Gastroesophageal sphincter (tissue), 4 donors: ENCODE measurements around the gene EFR3B. TPM values are rescaled to one million over a fixed set of nuclear protein-coding genes. Genes with fewer than 3 reads are reported as not detected.

Source experiments
- ATAC-seq: fragments of 150-250 bp; one replicate; pipeline ENCODE4 v1.9.1; 2016; ENCODE audit warnings: mild to moderate bottlenecking, moderate library complexity
- H3K27ac ChIP-seq, 4 donors: fragments of 200-600 bp; sonication (generic) in 3 of 4; 1 replicate in 3 of 4; 2 replicates in 1 of 4; pipeline ENCODE4 v1.5.1; 2016 to 2019
- H3K27me3 ChIP-seq: fragments of 200-600 bp; sonication (generic); one replicate; pipeline ENCODE4 v1.5.1; 2019
- H3K36me3 ChIP-seq, 2 donors: fragments of 200-600 bp; sonication (generic); one replicate each; pipeline ENCODE4 v1.5.1; 2019; ENCODE audit warnings: control low read depth in 1 of 2
- H3K4me1 ChIP-seq, 3 donors: fragments of 200-600 bp; sonication (generic); 1 replicate in 2 of 3; 2 replicates in 1 of 3; pipeline ENCODE4 v1.5.1; 2016 to 2019; ENCODE audit warnings: control low read depth in 2 of 3
- H3K4me3 ChIP-seq, 2 donors: fragments of 200-600 bp; sonication (generic); one replicate each; pipeline ENCODE4 v1.5.1; 2019; ENCODE audit warnings: mild to moderate bottlenecking in 1 of 2, moderate library complexity in 1 of 2
- H3K9me3 ChIP-seq, 3 donors: fragments of 200-600 bp; sonication (generic); one replicate each; pipeline ENCODE4 v1.5.1; 2017 to 2019; ENCODE audit warnings: control low read depth in 2 of 3
- EP300 ChIP-seq: sonication (generic); formaldehyde crosslinking; IDR thresholded peaks from one replicate; pipeline ENCODE4 v1.6.1; 2017; ENCODE audit warnings: antibody characterized with exemption, mild to moderate bottlenecking
- POLR2A ChIP-seq, 2 donors: fragments of 450-650 bp; IDR thresholded peaks; one replicate each; pipeline ENCODE4 v1.6.1; 2017; ENCODE audit warnings: antibody characterized with exemption in 2 of 2, mild to moderate bottlenecking in 2 of 2, moderate library complexity in 1 of 2
- POLR2AphosphoS5 ChIP-seq: sonication (generic); formaldehyde crosslinking; IDR thresholded peaks from one replicate; pipeline ENCODE4 v1.6.1; 2017; ENCODE audit warnings: antibody characterized with exemption
- WGBS, 2 donors: methylation state at CpG; one replicate each; pipeline ENCODE4 v1.1.5; 2018; ENCODE audit warnings: low coverage in 1 of 2; 5-methylcytosine and 5-hydroxymethylcytosine counted together
- total RNA-seq, 4 donors: library from RNA; depleted of rRNA; stranded (reverse); fragments of >200 nt; gene quantifications; one replicate each; pipeline ENCODE4 v1.1.0, GENCODE V29; 2016
- TF ChIP-seq, protein P1 (sequence below), 4 experiments: fragments of 200-600 bp in 2 of 4; fragments of 450-650 bp in 2 of 4; sonication (generic) in 1 of 4; IDR thresholded peaks; one replicate each; pipeline ENCODE4 v1.5.1; 2017 to 2019; ENCODE audit warnings: antibody characterized with exemption in 4 of 4, mild to moderate bottlenecking in 2 of 4, moderate library complexity in 2 of 4

EFR3B gene
- total RNA-seq, 4 donors from 2014 or later, result 0.67 to 2.4 (median 1.5) TPM

DNA sequence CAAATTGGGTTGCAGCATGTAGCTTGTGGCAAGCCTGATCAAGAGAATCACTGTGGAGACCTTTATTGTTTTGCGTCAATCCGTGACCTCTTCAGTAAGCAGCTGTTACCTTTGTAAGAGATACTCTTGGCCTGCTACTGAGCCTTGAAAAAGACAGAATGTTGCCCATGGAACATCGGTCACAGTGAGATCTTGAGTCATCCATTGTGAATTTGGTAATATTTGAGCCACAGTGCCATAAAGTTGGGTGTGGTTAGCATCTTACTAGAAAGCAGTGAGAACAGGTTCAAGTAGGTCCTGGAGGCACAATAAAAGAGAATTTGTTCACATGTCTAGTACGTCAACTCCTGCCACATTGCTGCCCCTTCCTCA is 12.7 kb upstream of the EFR3B start:
- no peak overlapping the region for H3K27ac ChIP-seq
- no peaks in the 10 kb centered on the region for H3K4me1 ChIP-seq
- WGBS, 2 donors, result 50 to 84% methylated on average over 2 to 4 of the region's 4 CpGs
- no peak overlapping the region for H3K4me3 ChIP-seq
- no peaks in the 10 kb centered on the region for H3K36me3 ChIP-seq
- TF ChIP-seq POLR2AphosphoS5 (no peak), POLR2A (IDR thresholded peaks at IDR 0.05) (no peak), EP300 (no peak)
- TF ChIP-seq, protein P1, sequence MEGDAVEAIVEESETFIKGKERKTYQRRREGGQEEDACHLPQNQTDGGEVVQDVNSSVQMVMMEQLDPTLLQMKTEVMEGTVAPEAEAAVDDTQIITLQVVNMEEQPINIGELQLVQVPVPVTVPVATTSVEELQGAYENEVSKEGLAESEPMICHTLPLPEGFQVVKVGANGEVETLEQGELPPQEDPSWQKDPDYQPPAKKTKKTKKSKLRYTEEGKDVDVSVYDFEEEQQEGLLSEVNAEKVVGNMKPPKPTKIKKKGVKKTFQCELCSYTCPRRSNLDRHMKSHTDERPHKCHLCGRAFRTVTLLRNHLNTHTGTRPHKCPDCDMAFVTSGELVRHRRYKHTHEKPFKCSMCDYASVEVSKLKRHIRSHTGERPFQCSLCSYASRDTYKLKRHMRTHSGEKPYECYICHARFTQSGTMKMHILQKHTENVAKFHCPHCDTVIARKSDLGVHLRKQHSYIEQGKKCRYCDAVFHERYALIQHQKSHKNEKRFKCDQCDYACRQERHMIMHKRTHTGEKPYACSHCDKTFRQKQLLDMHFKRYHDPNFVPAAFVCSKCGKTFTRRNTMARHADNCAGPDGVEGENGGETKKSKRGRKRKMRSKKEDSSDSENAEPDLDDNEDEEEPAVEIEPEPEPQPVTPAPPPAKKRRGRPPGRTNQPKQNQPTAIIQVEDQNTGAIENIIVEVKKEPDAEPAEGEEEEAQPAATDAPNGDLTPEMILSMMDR (IDR thresholded peaks at IDR 0.05), result no peak
- H3K27me3 ChIP-seq, result no peaks in the 10 kb centered on the region
- ATAC-seq, result no peak
- no peaks in the 10 kb centered on the region for H3K9me3 ChIP-seq

- H3K4me3 ChIP-seq, result no peak overlapping the region
- 66 to 67% methylated on average over 2 of the region's 2 CpGs for whole genome bisulfite sequencing, 2 donors
- ATAC-seq, result no peak
- H3K27me3 ChIP-seq, result no peaks in the 10 kb centered on the region
- H3K9me3 ChIP-seq, result no peaks in the 10 kb centered on the region
- TF ChIP-seq, protein P1 (IDR thresholded peaks at IDR 0.05), result no peak
- TF ChIP-seq POLR2A (IDR thresholded peaks at IDR 0.05), result no peak
- TF ChIP-seq EP300, result no peak
- no peak for TF ChIP-seq POLR2AphosphoS5
- H3K27ac ChIP-seq, result no peak overlapping the region
- H3K36me3 ChIP-seq, result no peaks in the 10 kb centered on the region
- H3K4me1 ChIP-seq, result no peaks in the 10 kb centered on the region
Measured at GRCh38 chr2:25030702-25031101, 11.2 kb upstream of the EFR3B start.

- ATAC-seq, result no peak
- Histone ChIP-seq H3K4me3 (no peak overlapping the region), H3K36me3 (no peaks in the 10 kb centered on the region), H3K27me3 (no peaks in the 10 kb centered on the region), H3K4me1 (no peaks in the 10 kb centered on the region), H3K9me3 (no peaks in the 10 kb centered on the region), H3K27ac (no peak overlapping the region)
- WGBS, 2 donors, result 58 to 61% methylated on average over 2 to 3 of the region's 3 CpGs
- TF ChIP-seq, protein P1 (IDR thresholded peaks at IDR 0.05), result no peak
- TF ChIP-seq POLR2A (IDR thresholded peaks at IDR 0.05) (no peak), EP300 (no peak)
Measured at GRCh38 chr2:25032094-25032493, 9.8 kb upstream of the EFR3B start.

DNA sequence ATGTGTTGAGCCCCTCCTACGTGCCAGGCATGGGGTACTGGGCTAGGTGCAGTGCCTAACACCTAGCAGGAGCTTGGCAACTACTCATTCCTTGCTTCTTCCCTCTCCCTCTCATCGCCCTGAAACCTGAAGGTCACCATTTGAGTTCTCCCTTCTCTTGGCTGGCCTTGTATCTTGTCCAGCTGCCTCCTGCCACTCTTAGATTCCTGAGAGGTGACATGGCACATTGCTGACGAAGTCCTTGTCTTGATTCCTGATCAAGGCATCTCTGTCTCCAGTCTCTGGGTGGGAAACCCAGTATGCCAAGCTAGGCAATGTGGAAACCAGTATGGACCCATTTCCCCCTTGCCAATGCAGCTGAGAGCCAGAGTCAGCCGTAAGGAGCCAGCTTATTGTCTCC is 9.0 kb upstream of the EFR3B start:
- Histone ChIP-seq H3K36me3 (no peaks in the 10 kb centered on the region), H3K27ac (no peak overlapping the region), H3K4me1 (no peaks in the 10 kb centered on the region), H3K4me3 (no peak overlapping the region), H3K9me3 (no peaks in the 10 kb centered on the region), H3K27me3 (no peaks in the 10 kb centered on the region)
- TF ChIP-seq POLR2AphosphoS5 (no peak), EP300 (no peak), POLR2A (IDR thresholded peaks at IDR 0.05) (no peak)
- TF ChIP-seq, protein P1 (IDR thresholded peaks at IDR 0.05), result no peak
- no peak for ATAC-seq
- WGBS, 2 donors, result 83% methylated on average over 3 of the region's 4 CpGs; no CpG with 5 or more reads in 1 of the 2 donors

GRCh38 chr2:25034081-25034480 is 7.8 kb upstream of the EFR3B start:
- 93 to 100% methylated on average over 3 to 5 of the region's 5 CpGs for WGBS, 2 donors
- TF ChIP-seq, protein P1 (IDR thresholded peaks at IDR 0.05), result no peak
- TF ChIP-seq EP300, result no peak
- no peak for TF ChIP-seq POLR2A (IDR thresholded peaks at IDR 0.05)
- TF ChIP-seq POLR2AphosphoS5, result no peak
- Histone ChIP-seq H3K4me3 (no peak overlapping the region), H3K9me3 (no peaks in the 10 kb centered on the region), H3K36me3 (no peaks in the 10 kb centered on the region), H3K27ac (no peak overlapping the region), H3K27me3 (no peaks in the 10 kb centered on the region), H3K4me1 (no peaks in the 10 kb centered on the region)
- ATAC-seq, result no peak
